Adrenal gland (tissue), 12 donors: ENCODE data around the gene RPS6KA5. TPM values are rescaled to one million over a fixed set of nuclear protein-coding genes. Genes with fewer than 3 reads are reported as not detected.
"Not testable (repeated sequence)": the region's sequence is repeated elsewhere in the genome, so short reads cannot be mapped to it uniquely, and the experiment has no call there.

Experiments
- DNase-seq, 7 donors: peaks; one replicate each; pipeline ENCODE4 v3.0.0-alpha.2; 2019 to 2020
- H3K27ac ChIP-seq, 5 donors: fragments of 200-600 bp; sonication (generic) in 4 of 5; 1 replicate in 3 of 5; 2 replicates in 2 of 5; pipeline versions ENCODE4 v1.5.1 to v1.8.0; 2016 to 2020; ENCODE audit warnings: mild to moderate bottlenecking in 1 of 5
- H3K27me3 ChIP-seq: fragments of 200-600 bp; 2 replicates; pipeline ENCODE4 v1.8.0; 2021
- H3K36me3 ChIP-seq, 2 donors: fragments of 200-600 bp; replicated peaks in 1 of 2; 1 replicate in 1 of 2; 2 replicates in 1 of 2; pipeline versions ENCODE4 v1.5.1 to v1.8.0; 2018 to 2022
- H3K4me1 ChIP-seq, 2 donors: fragments of 200-600 bp; replicated peaks in 1 of 2; 1 replicate in 1 of 2; 2 replicates in 1 of 2; pipeline versions ENCODE4 v1.5.1 to v1.8.0; 2018 to 2021
- H3K4me3 ChIP-seq, 4 donors: fragments of 200-600 bp; sonication (generic) in 3 of 4; one replicate each; pipeline ENCODE4 v1.5.1; 2016 to 2018
- H3K9me3 ChIP-seq, 3 donors: fragments of 200-600 bp; sonication (generic) in 1 of 3; replicated peaks in 1 of 3; 1 replicate in 2 of 3; 2 replicates in 1 of 3; pipeline versions ENCODE4 v1.5.1 to v1.8.0; 2016 to 2021
- CTCF ChIP-seq, 6 experiments: fragments of 450-650 bp in 4 of 6; fragments of 200-600 bp in 2 of 6; sonication (generic) in 1 of 6; IDR thresholded peaks; 1 replicate in 5 of 6; 2 replicates in 1 of 6; pipeline versions ENCODE4 v1.5.1 to v1.8.0; 2016 to 2021; ENCODE audit warnings: antibody characterized with exemption in 6 of 6, mild to moderate bottlenecking in 2 of 6, moderate library complexity in 1 of 6
- POLR2A ChIP-seq, 2 donors: fragments of 450-650 bp; IDR thresholded peaks; one replicate each; pipeline ENCODE4 v1.6.1; 2017; ENCODE audit warnings: antibody characterized with exemption in 2 of 2, mild to moderate bottlenecking in 2 of 2, moderate library complexity in 1 of 2
- WGBS, 4 donors: extraction: QIAGEN DNeasy Blood & Tissue Kit in 2 of 4; methylation state at CpG; one replicate each; pipeline versions ENCODE4 v1.1.5 to v1.1.7; 2013 to 2017; 5-methylcytosine and 5-hydroxymethylcytosine counted together
- intact Hi-C, 2 donors: fragments of 100-400 bp; cut with DNase I; formaldehyde crosslinking; loops; one replicate each; pipeline versions ENCODE4 v1.14.1 to v1.15.0; 2022 to 2023
- polyA plus RNA-seq, 3 donors: library from polyadenylated mRNA; stranded (reverse); fragments of 200-250 nt in 2 of 3; fragments of 350-450 nt in 1 of 3; fragmentation: Illumina TruSeq in 1 of 3; extraction: RNeasy Lipid Tissue Mini Kit (QIAGEN cat#74804) in 1 of 3; gene quantifications; one replicate each; pipeline ENCODE4 v1.2.3, GENCODE V29; 2013 to 2014
- total RNA-seq, 9 donors: library from RNA; depleted of rRNA in 4 of 9; stranded (reverse); fragments of >200 nt in 4 of 9; fragments of 120-200 nt in 1 of 9; fragmentation: NEBNext Ultra II Directional in 1 of 9; extraction: Animal tissue kit (Norgen Biotek cat#: 25700) in 1 of 9; gene quantifications; one replicate each; pipeline versions ENCODE4 v1.1.0 to v1.2.4, GENCODE V29; 2013 to 2023
- donor health status: healthy with polysubstance abuse.
- donor health status: Bipolar disorder and iron deficiency.
- donor health status: DM: yes; HTN: yes; CAD: no.
- donor health status: DM: no; HTN: no; CAD: no.
- donor health status: DM: no; HTN: no; CAD: no.
- donor health status: DM: yes; HTN: yes; CAD: no.

RPS6KA5 gene
- total and polyA plus RNA-seq, 12 donors = 0.27 to 5.5 (median 1.8) TPM

DNA sequence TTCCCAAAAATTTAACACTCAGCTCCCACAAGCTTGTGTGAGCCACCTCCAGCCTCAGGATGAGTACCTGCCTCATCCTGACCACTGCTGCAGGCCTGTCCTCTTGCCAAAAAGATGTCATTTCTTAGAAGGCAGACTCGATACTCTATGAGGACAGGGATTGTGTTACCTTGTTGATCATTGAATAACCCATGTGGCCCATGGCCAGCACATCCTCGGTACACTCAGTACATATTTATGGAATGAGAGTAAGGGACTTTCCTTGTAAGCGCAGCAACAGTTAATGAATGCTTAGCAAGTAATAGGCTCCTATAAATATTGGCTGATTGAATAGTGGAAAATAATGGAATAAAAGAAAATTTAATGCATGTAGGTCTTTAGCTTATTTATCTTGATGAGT is 38.1 kb upstream of the RPS6KA5 start:
- no peaks in the 10 kb centered on the region for H3K4me1 ChIP-seq
- H3K27ac ChIP-seq = no peak overlapping the region
- no peak for TF ChIP-seq CTCF (IDR thresholded peaks at IDR 0.05)
- no peak for TF ChIP-seq POLR2A (IDR thresholded peaks at IDR 0.05)
- H3K4me3 ChIP-seq = no peak overlapping the region
- no peaks in the 10 kb centered on the region for H3K27me3 ChIP-seq
- DNase-seq = no peak
- intact Hi-C loops = no loop called here
- H3K36me3 ChIP-seq = no peaks in the 10 kb centered on the region
- no peaks in the 10 kb centered on the region for H3K9me3 ChIP-seq
- WGBS, 4 donors = 77 to 96% (median 88%) methylated on average over 3 of the region's 3 CpGs

GRCh38 chr14:91097657-91098056 is 37.2 kb upstream of the RPS6KA5 start:
- not testable (repeated sequence) for H3K36me3 ChIP-seq
- 91 to 95% (median 92%) methylated on average over 5 of the region's 5 CpGs for WGBS, 4 donors

GRCh38 chr14:91095178-91095577 is 34.7 kb upstream of the RPS6KA5 start:
- intact Hi-C loops = no loop called here
- Histone ChIP-seq H3K4me3 (no peak overlapping the region), H3K36me3 (no peaks in the 10 kb centered on the region), H3K27ac (no peak overlapping the region), H3K4me1 (no peaks in the 10 kb centered on the region), H3K27me3 (no peaks in the 10 kb centered on the region), H3K9me3 (no peaks in the 10 kb centered on the region)
- DNase-seq = no peak
- WGBS, 4 donors = 66 to 82% (median 69%) methylated on average over 6 to 8 of the region's 8 CpGs
- TF ChIP-seq POLR2A (IDR thresholded peaks at IDR 0.05) (no peak), CTCF (IDR thresholded peaks at IDR 0.05) (no peak)

More at GRCh38 chr14:91097657-91098056, 37.2 kb upstream of the RPS6KA5 start:
- H3K27me3 ChIP-seq, H3K4me3 ChIP-seq, H3K27ac ChIP-seq, intact Hi-C loops, H3K9me3 ChIP-seq, DNase-seq, H3K4me1 ChIP-seq: not testable (repeated sequence)

GRCh38 chr14:91094772-91095171 is 34.3 kb upstream of the RPS6KA5 start:
- no peak for DNase-seq
- no peak overlapping the region for H3K4me3 ChIP-seq
- H3K36me3 ChIP-seq = no peaks in the 10 kb centered on the region
- no peak overlapping the region for H3K27ac ChIP-seq
- H3K9me3 ChIP-seq = no peaks in the 10 kb centered on the region
- no peaks in the 10 kb centered on the region for H3K27me3 ChIP-seq
- H3K4me1 ChIP-seq = no peaks in the 10 kb centered on the region
- intact Hi-C loops = no loop called here
- WGBS, 4 donors = 88 to 94% (median 91%) methylated on average over 4 of the region's 4 CpGs
- no peak for TF ChIP-seq POLR2A (IDR thresholded peaks at IDR 0.05)
- no peak for TF ChIP-seq CTCF (IDR thresholded peaks at IDR 0.05)

DNA sequence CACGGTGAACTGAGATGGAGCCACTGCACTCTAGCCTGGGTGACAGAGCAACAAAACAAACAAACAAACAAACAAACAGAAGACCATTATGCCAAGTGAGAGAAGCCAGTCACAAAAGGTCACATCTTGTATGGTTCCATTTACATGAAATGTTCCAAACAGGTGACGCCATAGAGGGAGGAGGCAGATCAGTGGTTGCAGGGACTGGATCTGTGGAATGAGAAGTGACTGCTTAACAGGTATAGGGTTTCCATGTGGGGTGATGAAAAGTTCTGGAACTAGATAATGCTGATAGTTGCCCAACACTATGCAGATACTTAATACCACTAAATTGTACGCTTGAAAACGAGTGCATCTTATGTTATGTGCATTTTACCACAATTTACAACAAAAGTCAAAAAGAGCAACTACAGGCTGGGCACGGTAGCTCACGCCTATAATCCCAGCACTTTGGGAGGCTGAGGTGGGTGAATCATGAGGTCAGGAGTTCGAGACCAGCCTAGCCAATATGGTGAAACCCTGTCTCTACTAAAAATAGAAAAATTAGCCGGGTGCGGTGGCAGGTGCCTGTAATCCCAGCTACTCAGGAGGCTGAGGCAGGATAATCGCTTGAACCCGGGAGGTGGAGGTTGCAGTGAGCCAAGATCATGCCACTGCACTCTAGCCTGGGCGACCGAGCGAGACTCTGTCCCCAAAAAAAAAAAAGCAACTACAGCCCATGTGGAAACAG is 33.5 kb upstream of the RPS6KA5 start:
- H3K27ac ChIP-seq, H3K4me1 ChIP-seq, intact Hi-C loops, H3K27me3 ChIP-seq, H3K9me3 ChIP-seq, DNase-seq, H3K36me3 ChIP-seq, H3K4me3 ChIP-seq: not testable (repeated sequence)
- WGBS, 4 donors = 87 to 96% (median 92%) methylated on average over 13 to 14 of the region's 14 CpGs
